ENCODE measurements around the gene KLHL29. TPM values are rescaled to one million over a fixed set of nuclear protein-coding genes. Genes with fewer than 3 reads are reported as not detected.

The KLHL29 gene
- total RNA-seq, 2 experiments from 2014 or later: 2.5 to 2.7 TPM

GRCh38 chr2:23477392-23477791 lies 92.4 kb downstream of the KLHL29 start:
- POLR2A ChIA-PET: no interaction called here
- H3K27me3 Mint-ChIP-seq: peaks cover 25% of the 10 kb centered on the region

GRCh38 chr2:23478087-23478932 lies 93.3 kb downstream of the KLHL29 start:
- DNase-seq: no peak
- Histone ChIP-seq H3K27me3 (ENCODE audit: control insufficient read depth in 1 of 2, insufficient read depth in 2 of 2, low read length in 2 of 2) (no peaks in the 10 kb centered on the region), H3K4me1 (ENCODE audit: insufficient read depth, low read length) (no peaks in the 10 kb centered on the region), H3K9me3 (ENCODE audit: control insufficient read depth in 1 of 2, insufficient read depth in 1 of 2, low read length in 2 of 2) (no peaks in the 10 kb centered on the region), H3K36me3 (ENCODE audit: insufficient read depth, low read length) (no peaks in the 10 kb centered on the region), H3K4me3 (ENCODE audit: low read length) (no peak overlapping the region), H3K27ac (ENCODE audit: low read depth in 1 of 2, low read length in 2 of 2) (no peak overlapping the region)
- Mint-ChIP-seq H3K9me3 (no peaks in the 10 kb centered on the region), H3K27me3 (peaks cover 20% of the 10 kb centered on the region), H3K27ac (no peak overlapping the region), H3K36me3 (ENCODE audit: low read depth) (no peaks in the 10 kb centered on the region), H3K4me1 (ENCODE audit: low read depth) (no peaks in the 10 kb centered on the region), H3K4me3 (no peak overlapping the region)
- ChIA-PET CTCF (no interaction called here), POLR2A (no interaction called here)
- no peak for TF ChIP-seq CTCF (IDR thresholded peaks at IDR 0.05)
- intact Hi-C loops (cut with DNase I, micrococcal nuclease): no loop called here
- no peak for ATAC-seq (ENCODE audit: poor library complexity)

More at GRCh38 chr2:23477392-23477791, 92.4 kb downstream of the KLHL29 start:
- intact Hi-C loops (cut with DNase I, micrococcal nuclease): no loop called here
- DNase-seq (no peak), ATAC-seq (ENCODE audit: poor library complexity) (no peak)
- CTCF ChIA-PET: no interaction called here
- Mint-ChIP-seq H3K9me3 (no peaks in the 10 kb centered on the region), H3K36me3 (ENCODE audit: low read depth) (no peaks in the 10 kb centered on the region), H3K4me3 (no peak overlapping the region), H3K27ac (no peak overlapping the region), H3K4me1 (ENCODE audit: low read depth) (no peaks in the 10 kb centered on the region)
- TF ChIP-seq CTCF (IDR thresholded peaks at IDR 0.05): no peak
- H3K36me3 ChIP-seq (ENCODE audit: insufficient read depth, low read length): no peaks in the 10 kb centered on the region
- no peaks in the 10 kb centered on the region for H3K9me3 ChIP-seq (ENCODE audit: control insufficient read depth in 1 of 2, insufficient read depth in 1 of 2, low read length in 2 of 2)
- H3K27me3 ChIP-seq (ENCODE audit: control insufficient read depth in 1 of 2, insufficient read depth in 2 of 2, low read length in 2 of 2): no peaks in the 10 kb centered on the region
- no peak overlapping the region for H3K27ac ChIP-seq (ENCODE audit: low read depth in 1 of 2, low read length in 2 of 2)
- H3K4me1 ChIP-seq (ENCODE audit: insufficient read depth, low read length): no peaks in the 10 kb centered on the region
- no peak overlapping the region for H3K4me3 ChIP-seq (ENCODE audit: low read length)

GRCh38 chr2:23478933-23479683 lies 94.1 kb downstream of the KLHL29 start:
- H3K4me3 ChIP-seq (ENCODE audit: low read length): no peak overlapping the region
- no peak for DNase-seq
- no peaks in the 10 kb centered on the region for H3K9me3 Mint-ChIP-seq
- H3K27ac Mint-ChIP-seq: no peak overlapping the region
- no peaks in the 10 kb centered on the region for H3K4me1 ChIP-seq (ENCODE audit: insufficient read depth, low read length)
- intact Hi-C loops (cut with DNase I, micrococcal nuclease): no loop called here
- peaks cover 26% of the 10 kb centered on the region for H3K27me3 Mint-ChIP-seq
- ChIA-PET POLR2A (no interaction called here), CTCF (no interaction called here)
- no peak overlapping the region for H3K27ac ChIP-seq (ENCODE audit: low read depth in 1 of 2, low read length in 2 of 2)
- no peaks in the 10 kb centered on the region for H3K36me3 Mint-ChIP-seq (ENCODE audit: low read depth)
- TF ChIP-seq CTCF (IDR thresholded peaks at IDR 0.05): no peak
- no peaks in the 10 kb centered on the region for H3K27me3 ChIP-seq (ENCODE audit: control insufficient read depth in 1 of 2, insufficient read depth in 2 of 2, low read length in 2 of 2)
- ATAC-seq (ENCODE audit: poor library complexity): no peak
- no peaks in the 10 kb centered on the region for H3K9me3 ChIP-seq (ENCODE audit: control insufficient read depth in 1 of 2, insufficient read depth in 1 of 2, low read length in 2 of 2)
- H3K4me3 Mint-ChIP-seq: no peak overlapping the region
- no peaks in the 10 kb centered on the region for H3K4me1 Mint-ChIP-seq (ENCODE audit: low read depth)
- no peaks in the 10 kb centered on the region for H3K36me3 ChIP-seq (ENCODE audit: insufficient read depth, low read length)
